GM12875 (cell line): ENCODE results near the gene TRAM2.

ENCODE experiments used
- H3K4me3 ChIP-seq: one replicate; pipeline ENCODE4 v1.5.1; 2011; ENCODE audit warnings: low read depth, low read length, control low read depth
- CTCF ChIP-seq: IDR thresholded peaks from 2 replicates; pipeline ENCODE4 v1.5.1; 2011; ENCODE audit warnings: low read depth, mild to moderate bottlenecking, control low read depth, inconsistent platforms, low read length, moderate library complexity, borderline replicate concordance; ENCODE audit not compliant: insufficient read depth

TRAM2 gene

GRCh38 chr6:52587001-52587400 is 10.1 kb upstream of the TRAM2 start:
- no peak overlapping the region for H3K4me3 ChIP-seq
- no peak for TF ChIP-seq CTCF

- no peak overlapping the region for H3K4me3 ChIP-seq
- TF ChIP-seq CTCF: no peak
Measured at GRCh38 chr6:52584203-52584602, 7.3 kb upstream of the TRAM2 start.

- no peak overlapping the region for H3K4me3 ChIP-seq
- no peak for TF ChIP-seq CTCF
Measured at GRCh38 chr6:52582996-52583395, 6.1 kb upstream of the TRAM2 start.

GRCh38 chr6:52582446-52582845 is 5.6 kb upstream of the TRAM2 start:
- TF ChIP-seq CTCF: no peak
- no peak overlapping the region for H3K4me3 ChIP-seq

- no peak overlapping the region for H3K4me3 ChIP-seq
- TF ChIP-seq CTCF: no peak
Measured at GRCh38 chr6:52580905-52581304, 4.0 kb upstream of the TRAM2 start.

- H3K4me3 ChIP-seq: no peak overlapping the region
- TF ChIP-seq CTCF: no peak
Measured at GRCh38 chr6:52579006-52579660, 2.3 kb upstream of the TRAM2 start.

GRCh38 chr6:52577778-52578463 is 1.1 kb upstream of the TRAM2 start:
- TF ChIP-seq CTCF: no peak
- peak overlapping the region; percentile 62 for H3K4me3 ChIP-seq
